NOMO-1 treated with dmso at 0.1 percent for 144 hours (cell line): Measurements from ENCODE around the gene KIF6.

Source experiments
- DNase-seq: peaks from one replicate; lab custom pipeline; 2025; ENCODE audit not compliant: unreplicated experiment; lab: John Stamatoyannopoulos, UW

KIF6 gene

DNA sequence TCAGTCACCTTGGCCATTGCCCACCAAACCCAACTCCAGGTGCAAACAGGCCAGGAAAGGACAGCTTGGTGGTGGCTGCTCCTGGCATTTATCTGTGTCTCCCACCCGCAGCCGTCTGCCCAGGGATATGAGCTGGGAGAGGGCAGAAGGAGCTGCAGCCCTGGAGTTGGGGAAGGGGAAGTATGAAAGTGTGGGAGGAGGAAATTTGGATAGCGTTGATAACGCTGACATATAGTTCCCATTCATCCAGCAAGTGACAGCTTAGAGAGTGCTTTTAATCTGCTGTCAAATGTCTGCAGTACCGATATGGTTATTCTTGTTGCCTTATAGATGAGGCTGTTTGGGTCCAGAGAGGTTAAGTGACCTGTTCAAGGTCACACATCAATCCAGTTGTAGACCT is 403.4 kb downstream of the KIF6 start:
- no peak for DNase-seq

DNA sequence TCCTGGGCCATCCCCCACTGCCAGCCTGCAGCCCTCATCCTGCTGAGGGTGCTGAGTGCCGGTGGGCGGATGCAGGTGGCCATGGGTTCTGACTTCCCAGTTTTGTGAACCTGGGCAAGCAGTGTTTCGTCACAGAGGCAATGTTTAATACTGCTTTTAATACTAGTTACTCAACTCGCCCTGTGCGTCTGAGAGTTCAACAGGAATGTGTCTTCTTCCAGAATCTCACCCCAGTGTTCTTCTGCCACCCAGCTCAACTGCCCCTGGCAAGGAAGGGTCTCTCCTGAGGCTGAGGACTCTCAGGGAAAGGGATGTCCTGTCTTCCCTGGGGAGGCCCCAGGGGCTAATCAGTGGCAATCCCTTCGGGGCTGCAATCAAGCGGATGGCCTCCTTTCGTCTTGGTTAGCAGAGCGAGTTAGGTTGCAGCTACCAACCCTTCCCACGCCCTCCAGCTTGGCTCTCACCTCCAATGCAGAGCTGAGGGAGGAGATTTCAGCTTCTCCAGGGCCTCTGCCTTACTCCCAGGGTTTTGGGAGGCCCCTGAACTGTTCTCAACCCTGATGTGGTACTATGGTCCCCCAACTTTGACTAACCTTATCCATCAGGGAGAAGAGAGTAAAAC is 404.7 kb downstream of the KIF6 start:
- DNase-seq = no peak

DNA sequence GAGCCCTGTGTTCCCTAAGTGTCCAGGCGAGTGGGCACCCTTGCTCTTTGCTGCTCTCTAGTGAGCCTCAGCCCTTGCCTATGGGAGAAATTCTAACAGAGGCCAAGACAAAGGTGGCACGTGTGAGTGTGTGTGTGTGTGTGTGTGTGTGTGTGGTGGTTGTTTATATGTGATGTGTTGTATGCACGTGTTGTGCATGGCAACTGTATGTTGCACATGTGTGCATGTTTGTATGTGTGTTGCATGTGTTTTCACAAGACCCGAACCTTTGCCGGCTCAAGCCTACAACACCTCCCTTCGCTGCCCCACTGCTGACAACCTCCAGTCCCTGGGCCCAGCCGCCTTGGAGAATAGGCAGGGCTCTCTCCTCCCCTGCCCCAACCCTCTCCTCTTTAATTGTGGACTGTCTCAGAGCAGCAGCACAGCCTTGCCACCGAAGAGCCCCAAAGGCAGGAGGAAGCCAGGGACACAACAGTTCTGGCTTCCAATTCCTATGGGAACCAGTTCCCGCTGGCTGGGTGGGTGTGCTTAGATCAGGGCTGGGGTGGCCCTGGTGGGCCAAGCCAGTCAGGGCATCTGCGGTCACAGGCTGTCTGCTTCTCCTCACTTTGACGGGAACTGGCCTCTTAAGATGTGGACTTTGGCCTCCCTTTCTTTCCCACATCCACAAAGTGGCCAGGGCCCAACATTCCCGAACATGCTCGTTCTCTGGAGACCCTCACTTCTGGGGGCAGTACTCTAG is 405.4 kb downstream of the KIF6 start:
- DNase-seq = no peak

DNA sequence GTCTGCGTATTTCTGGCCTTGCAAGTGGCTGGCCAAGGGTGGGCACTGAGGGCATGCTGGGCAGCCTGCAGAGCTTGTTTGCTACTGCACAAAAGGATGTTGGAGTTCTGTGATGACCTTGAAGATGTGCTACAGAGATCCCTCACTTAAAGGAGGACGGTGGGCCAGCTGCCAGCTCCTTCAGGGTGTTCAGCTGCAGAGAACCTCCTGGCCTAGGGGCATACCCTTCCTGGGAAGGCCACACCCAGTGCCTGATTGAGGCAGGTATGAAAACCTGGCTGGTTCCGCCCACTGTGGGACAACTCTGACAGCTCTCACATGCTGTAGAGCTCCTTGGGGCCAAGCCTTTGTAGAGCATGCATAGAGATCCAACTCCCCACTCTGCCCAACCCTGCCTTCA is 408.0 kb downstream of the KIF6 start:
- DNase-seq = no peak

DNA sequence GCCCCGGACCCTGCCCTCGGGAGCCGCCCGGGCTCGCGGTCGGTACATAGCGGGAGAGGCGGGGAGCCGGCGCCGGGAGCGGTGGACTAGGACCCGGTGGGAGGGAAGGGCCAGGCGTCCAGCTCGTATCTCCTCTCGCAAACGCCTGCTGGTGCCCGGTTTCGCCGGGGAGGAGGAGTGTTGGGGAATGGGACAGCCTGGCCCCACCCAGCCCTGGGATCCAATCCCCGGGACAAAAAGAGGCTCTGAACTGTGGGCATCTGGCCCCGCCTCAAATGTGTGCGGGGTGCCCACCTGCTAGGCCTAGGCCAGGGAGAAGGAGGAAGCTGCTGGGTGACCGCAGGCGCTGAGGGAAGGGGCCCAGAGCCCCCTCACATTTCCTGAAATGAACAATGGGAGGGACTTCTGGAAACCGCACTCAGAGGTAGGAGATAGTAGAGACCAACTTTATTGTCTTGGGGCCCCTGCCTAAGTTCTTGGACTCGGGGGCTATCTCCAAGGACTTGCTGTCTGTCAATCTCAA is 410.9 kb downstream of the KIF6 start, which contains the start of gene KCNK17:
TSS of gene KCNK17 (minus strand) at position 147 of the 523 bp plus-strand sequence. CDS start at position 48, 99 bp downstream.
- DNase-seq = peak; percentile 17

DNA sequence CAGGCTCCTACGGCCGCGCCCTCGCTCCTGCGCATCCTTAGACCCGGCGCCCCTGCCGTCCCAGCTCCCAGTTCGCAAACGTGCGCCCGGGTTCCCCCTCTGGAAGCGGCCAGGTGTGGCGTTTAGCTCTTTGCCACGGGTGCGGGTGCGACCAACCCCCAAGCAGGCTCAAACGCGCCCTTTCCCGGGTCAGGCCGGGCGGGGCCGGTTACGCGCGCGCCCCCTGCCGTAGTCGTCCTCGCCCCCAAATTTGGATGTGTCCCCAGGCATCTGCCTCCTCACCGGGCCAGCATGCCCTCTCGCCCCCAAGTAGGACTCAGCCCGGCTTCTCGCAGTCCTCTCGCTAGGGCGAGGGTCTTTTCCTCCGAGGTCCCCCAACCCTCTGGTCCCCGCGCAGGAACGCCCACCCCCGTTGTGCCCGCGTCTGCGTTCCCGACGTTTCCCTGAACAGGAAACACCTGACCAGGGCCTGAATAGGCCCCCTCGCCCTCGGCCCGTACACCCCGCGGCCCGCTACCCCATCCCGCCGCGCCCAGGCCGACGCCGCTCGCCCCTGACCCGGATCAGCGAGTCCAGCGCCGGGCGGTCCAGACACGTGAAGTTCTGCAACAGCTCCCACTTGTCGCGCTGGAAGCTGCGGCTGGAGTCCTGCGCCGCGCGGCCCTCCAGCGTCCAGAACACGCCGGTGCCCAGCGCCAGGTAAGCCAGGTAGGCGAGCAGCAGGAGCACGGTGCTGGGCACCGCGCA is 411.5 kb downstream of the KIF6 start:
- DNase-seq = no peak

DNA sequence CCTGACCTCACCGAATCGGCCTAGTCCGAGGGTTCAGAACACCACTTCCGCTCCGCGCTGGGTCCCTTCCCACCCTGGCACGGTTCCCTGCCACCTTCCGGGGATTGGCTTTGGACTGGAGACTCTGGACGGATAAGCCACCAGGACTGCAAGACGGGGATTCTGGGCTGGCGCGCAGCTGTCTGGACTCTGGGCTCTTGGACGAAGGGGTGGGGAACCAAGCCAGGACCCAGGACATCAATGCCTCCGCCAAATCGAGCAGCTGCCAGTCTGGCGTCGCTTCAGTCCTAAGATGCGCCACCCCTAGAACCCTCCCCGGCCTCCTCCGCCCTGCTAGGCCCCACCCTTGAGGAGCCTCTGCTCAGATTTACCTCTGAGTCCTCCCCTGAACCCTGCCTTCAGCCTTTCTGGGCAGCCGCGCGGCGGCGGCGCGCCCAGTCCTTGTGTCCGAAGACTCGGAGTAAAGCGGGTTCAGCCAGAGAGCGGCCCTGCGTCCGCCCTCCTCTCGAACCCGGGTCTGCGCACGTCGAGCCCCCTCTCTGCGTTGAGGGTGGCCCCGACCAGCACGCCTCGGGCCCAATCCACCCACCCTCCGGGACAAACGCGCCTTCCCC is 412.2 kb downstream of the KIF6 start:
- no peak for DNase-seq

DNA sequence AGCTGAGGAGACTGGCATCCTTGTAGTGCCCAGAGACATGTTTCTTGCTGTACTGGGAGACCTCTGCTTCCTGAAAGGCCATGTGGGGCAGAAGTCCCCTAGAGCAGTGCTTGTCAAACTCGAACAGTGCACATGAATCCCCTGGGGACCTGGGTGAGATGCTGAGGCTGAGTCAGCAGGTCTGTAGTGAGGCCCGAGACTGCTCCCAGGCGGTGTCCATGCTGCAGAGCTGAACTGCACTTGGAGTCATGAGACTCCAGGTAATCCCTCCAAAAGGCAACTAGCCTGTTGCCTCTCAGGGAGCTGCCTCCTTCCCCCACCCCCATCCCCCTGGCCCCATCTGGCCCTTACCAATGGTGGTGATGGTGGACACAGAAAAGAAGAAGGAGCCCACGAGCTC is 414.7 kb downstream of the KIF6 start:
- DNase-seq = no peak

DNA sequence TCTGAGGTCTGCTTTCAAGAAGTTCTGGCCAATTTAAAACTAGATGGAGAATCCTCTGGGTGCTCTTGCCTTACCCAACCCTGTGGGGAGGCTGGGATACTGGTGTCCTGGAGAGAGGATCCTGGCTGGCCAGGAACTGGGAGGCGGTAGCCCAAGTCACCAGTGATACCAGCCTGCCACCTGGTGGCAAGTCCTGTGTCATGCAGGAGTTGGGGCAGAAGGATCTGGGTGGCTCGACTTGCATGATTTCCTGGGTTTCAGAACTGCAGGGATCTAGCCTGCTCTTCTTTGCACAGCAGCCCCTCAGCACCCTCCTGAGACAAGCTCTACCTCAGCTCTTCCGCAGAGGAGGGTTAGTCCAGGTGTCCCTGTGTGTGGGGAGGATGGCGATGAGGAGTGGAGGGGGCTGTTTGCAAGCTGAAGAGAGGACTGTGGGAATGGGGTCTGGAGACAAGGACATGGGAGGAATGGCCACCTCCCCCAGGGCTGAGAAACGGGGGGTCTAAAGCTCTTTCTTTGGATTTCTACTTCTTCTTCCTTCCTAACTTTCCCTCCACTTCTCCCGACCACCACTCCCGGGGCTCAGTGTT is 415.2 kb downstream of the KIF6 start:
- DNase-seq = no peak

DNA sequence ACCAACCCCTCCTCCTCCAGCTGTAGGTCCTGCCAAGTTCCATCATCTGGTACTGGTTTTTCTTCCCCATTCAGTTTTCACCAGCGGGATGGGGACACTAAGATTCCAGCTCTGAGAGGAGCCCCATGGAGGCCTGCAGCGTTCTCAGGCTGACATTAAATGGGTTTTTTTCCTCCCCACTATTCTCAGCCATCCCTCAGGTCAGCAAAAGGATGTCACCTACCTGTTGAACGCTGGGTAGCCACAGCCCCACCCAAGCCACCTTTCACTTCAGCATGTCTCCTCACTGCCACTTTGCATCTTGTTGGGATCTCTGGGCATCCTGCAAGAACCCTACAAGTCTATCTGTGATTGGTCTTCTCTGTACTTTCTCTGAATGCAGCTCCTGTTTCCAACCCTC is 417.7 kb downstream of the KIF6 start:
- DNase-seq = no peak

DNA sequence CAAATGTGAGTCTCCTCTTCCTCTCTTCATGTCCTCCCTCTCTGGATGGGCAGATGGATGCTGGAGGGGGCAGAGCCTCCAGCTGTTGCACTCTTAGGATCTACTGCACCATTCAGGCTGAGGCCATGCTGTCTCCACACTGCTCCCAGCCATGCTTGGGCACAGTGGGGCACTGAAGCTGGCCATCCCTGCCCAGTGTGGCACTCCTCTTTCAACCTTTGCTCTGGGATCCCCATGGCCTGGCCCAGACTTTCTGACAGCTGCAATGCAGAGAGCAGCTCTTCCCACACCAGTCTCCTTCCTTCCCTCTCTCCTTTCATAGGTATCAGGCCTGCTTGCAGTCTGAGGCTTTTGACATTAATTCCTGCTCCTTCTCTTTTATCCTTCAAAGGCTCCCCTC is 420.3 kb downstream of the KIF6 start:
- no peak for DNase-seq

DNA sequence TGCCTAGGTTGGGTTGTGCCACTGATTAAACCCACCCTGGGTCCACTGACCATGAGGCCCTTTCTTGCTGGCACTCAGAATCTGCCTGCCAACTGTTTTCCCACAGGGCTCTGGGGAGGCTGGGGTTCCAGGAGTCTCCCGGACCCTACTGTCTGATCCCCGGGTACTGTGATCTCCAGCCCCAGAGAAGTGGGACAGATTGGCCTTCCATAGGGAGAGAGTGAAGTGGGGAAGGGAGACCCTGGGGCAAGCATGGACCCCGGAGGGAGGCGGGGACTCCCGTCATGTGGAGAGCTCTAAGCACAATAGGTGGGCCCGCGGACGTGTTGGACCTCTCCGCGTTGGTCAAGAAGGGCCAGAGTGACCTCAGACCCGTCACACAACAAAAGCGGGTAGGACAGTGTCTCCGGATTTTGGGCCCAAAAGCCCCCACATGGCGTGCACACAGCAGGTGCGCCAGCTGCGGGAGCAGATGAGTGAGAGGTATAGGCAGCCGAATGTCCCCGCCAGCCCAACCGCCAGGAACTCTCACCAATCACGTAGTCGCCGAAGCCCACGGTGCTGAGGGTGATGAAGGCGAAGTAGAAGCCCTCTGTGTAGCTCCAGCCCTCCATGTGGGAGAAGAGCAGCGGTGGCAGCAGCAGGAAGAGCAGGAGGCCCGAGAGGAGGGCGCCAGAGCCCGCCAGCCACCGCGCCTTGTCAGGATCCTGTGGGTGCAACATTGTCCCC is 421.6 kb downstream of the KIF6 start:
- no peak for DNase-seq

DNA sequence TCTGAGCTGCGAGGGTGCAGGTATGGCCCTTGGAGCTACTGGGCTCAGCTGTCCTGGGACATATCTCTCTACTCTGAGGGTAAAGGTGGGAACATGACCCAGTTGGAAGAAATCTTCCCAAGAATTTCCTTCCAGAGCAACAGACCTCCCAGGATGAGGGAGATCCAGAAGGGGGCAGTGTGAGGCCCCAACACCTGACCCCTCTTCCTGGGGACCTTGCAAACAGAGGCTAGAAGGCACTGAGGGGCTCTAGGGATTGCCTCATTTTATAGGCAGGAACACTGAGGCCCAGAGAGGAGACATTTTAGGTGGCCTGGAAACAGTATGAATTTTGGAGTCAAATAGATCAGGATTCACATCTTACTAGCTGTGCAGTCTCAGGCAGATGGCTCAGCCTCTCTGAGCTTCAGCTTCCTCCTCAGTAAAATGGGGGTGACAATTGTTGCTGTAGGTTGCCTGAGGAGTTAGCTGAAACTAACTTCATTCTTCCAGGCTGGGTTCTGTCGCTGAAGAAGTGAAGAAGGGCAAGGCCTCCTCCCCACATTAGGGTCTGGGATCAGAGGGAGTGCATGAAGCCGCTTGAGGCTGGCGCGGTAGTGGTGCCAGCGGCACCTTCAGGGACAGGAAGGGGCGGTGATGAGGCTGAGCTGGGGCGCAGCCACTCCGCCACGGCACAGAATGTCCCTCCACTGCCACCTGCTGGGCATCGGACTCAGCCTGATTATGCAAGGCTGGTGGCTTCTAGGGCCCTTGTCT is 422.4 kb downstream of the KIF6 start:
- DNase-seq = peak; percentile 69

DNA sequence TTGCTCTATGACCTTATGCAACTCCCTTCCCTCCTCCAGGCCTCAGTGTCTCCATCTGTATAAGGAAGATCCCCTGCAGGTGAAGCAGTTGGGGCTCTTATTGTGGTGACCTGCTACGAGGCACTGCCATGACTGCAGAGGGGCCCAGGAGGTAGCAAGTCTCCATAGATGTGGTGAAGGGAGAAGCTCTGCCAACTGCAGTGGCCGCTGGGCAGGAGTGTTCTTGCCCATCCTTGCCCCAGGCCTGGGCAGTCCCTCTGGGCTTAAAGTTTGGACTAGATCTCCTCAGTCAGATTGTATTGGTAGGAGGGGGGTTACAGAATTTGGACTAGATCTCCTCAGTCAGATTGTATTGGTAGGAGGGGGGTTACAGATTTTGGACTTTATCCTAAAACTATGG is 423.2 kb downstream of the KIF6 start:
- DNase-seq = no peak

DNA sequence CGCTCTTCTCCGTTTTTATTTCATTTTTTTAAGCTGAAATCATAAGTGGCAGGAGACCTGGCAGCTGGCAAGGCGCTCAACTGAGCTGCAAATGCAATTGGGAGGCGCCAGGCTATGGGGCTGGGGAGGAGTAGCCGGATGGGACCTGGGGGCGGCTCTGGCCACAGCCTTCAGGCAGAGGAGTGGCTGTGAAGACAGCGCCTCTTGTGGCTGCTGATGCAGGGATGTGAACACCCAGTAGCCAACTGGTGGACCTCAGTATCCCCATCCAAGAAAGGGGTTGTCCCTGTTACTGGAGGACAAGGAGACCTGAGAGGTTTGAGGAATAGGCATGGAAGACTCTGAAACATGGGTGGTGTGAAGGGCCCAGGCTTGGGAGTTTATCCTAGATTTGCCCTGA is 423.6 kb downstream of the KIF6 start:
- DNase-seq = no peak

DNA sequence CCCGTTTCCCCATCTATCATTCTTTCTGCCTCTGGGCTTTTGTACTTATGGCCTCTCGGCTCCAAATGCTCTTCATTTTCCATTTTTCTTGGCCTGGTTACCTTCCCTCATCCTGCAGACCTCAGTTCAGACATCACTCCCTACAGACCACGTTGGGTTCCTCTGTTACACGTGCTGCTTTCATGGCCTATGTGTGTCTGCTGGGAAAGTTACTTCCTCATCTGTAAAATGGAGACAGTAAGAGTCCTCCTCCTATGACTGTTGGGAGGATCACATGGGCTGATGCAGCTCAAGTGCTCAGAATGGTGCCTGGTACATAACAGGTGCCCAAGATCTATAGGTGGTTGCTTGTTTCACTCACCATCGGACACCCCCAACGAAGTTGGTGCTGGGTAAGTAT is 424.5 kb downstream of the KIF6 start:
- DNase-seq = no peak

DNA sequence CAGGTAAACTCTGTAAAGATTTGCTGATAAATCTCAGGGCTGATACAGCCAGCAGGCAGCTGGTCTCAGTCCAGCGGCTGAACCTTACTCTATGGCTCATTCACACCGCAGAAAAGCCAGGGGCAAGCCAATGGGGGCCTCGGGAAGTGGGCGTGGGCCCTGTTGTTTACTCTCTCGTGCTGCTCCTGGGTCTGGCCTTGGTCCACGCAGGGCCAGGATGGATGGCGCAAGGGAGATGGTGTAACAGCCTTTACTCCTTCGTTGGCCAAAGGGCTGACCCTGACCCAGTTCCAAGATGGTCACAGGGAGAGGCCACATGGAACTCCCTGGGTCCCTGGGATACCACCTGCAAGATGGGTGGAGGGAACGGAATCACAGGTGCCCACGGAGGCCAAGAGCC is 427.1 kb downstream of the KIF6 start:
- no peak for DNase-seq

DNA sequence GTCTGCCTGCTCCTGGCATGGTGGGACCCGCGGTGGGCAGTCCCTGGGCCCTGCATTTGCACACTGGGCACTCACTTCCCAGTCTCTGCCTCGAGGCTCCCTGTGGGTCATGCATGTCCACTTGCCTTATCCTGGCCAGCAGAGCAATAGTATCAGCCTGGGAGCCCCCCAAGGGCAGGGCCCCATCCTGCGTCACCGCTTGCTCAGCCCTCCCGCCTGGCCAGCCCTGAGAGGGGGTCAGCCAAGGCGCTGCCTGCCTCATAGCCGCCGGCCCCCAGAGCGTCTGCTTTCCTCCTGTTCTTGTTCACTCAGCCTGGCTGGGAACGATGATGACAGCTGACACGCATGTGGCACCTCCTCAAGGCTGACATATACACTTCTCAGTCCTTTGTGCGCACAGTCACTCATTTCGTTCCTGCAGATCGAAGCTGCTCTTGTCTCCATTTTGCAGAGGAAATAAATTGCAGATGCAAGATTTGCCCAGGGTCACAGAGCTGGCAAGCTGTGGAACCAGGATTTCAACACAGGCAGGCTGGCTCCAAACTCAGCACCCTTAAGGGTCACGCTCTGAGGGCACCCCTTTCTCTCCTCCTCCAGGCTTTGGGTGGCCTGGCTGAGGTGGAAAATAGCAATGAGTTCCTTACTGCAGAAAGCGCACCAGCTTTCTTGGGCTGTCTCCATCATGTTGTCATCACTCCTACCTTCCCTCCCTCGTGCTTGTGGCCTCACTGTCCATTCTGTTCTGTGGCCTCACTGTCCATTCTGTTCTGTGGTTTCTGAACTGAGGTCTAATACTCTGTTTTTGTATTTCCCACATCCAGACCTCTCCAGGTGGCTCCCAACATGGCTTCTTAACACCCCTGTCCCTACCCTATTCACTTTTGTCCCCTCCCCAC is 428.2 kb downstream of the KIF6 start:
- no peak for DNase-seq

DNA sequence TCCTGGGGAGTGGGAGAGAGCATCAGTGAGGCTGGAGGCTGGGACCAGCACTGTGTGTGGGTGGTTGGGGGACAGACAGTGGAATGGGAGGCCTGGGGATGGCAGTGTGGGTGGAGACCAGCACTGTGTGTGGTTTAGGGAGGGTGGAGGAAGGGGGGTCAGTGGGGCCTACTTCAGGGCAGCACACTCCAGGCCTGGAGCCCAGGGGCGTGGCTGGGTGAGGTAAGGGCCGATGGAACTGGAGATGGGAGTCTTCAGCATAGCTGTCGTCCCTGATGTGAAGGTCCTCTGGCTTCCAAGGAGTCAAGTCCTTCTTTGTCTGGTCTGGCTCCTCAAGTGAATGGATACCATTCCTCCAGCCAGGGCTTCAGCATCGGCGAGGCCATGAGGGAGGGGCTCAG is 429.6 kb downstream of the KIF6 start:
- DNase-seq = no peak
